ENCODE data around the gene CACNA1E.

CACNA1E gene

DNA sequence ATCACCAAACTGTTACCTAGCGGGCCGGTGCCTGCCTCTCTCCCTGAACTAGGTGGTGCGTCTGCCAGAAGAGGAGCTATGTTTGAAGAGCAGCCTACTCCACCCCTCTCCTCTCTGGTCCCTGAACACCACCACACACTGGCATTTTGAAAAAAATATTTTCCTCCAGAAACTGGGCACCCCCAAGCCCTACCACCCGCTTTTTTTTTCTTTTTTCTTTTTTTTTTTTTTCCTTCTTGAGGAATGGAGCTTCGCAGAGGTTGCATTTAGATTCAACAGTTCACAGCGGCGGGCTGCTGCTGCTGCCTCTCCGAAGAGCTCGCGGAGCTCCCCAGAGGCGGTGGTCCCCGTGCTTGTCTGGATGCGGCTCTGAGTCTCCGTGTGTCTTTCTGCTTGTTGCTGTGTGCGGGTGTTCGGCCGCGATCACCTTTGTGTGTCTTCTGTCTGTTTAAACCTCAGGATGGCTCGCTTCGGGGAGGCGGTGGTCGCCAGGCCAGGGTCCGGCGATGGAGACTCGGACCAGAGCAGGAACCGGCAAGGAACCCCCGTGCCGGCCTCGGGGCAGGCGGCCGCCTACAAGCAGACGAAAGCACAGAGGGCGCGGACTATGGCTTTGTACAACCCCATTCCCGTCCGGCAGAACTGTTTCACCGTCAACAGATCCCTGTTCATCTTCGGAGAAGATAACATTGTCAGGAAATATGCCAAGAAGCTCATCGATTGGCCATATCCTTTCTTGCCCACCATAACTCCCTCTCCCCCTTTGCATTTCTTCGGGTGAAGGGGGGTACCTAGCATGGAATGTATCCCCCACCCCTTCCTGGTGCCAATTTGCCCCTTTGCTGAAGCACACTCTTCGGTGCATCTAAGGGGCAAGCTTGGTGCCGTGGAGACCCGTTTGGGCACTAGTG, at the start of gene CACNA1E:
TSS of gene CACNA1E (plus strand) at position 233 of the 911 bp plus-strand sequence. CDS start at position 461, 228 bp downstream.
- no peak for DNase-seq

DNA sequence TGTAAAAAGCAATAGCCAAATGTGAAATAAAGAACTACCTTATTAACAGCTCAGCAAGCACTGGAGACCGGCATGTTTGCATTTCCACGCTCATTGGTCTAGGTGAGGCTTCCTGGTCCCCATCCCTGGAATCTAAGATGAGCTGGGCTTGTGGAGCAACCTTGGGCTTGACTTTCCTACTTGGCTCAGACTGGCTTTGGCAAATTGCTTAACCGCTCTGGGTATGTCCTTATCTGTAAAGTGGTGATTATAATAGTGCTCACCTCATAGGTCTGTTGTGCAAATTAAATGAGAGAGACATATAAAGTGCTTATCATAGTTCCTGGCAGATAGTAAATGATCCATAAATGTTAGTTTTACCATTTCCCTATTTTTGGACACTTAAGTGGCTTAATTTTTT, 49.4 kb upstream of the CACNA1E start:
- DNase-seq = no peak

DNA sequence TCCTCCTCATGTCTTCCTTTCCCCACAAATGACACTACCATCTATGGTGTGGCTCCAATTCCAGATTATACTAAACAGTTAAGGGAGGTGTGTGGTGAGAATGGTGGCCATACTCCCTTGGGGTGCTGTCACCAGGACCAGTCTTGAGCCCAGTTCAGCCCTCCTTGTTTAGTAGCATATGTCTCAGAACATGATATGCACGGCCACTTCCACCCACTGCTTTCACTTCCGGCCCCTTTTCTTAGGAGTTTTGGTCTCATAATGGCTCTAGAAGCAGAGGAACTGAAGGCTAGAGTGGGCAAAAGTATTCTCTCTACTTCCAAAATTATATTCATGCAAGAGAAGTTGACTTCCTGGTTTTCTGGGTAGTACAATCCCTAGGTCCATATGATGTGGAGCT, 45.3 kb upstream of the CACNA1E start:
- DNase-seq = no peak

DNA sequence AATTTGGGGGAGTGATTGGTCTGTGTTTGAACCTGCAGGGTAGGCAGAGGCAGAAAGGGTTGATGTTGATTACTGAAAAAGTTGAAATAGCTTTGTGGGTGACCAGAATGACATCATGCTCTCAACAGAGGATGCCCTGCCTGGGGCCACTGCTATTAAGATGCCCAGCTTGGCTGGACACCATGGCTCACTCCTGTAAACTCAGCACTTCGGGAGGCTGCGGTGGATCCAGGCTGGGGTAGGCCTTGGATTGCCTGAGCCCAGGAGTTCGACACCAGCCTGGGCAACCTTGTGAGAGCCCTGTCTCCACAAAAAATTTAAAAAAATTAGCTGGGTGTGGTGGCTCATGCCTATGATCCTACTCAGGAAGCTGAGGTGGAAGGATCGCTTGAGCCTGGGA, 42.8 kb upstream of the CACNA1E start:
- no peak for DNase-seq

DNA sequence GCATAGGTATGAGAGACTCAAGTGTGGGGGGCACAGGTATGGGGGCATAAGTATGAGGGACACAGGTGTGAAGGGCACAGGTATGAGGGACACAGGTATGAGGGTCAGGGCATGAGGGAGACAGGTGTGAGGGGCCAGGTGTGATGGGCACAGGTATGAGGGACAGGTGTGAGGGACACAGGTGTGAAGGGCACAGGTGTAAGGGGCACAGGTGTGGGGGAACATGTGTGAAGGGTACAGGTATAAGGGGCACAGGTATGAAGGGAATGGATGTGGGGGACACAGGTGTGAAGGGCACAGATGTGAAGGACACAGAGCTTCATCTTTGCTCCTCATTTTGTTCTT, 41.2 kb upstream of the CACNA1E start:
- no peak for DNase-seq

DNA sequence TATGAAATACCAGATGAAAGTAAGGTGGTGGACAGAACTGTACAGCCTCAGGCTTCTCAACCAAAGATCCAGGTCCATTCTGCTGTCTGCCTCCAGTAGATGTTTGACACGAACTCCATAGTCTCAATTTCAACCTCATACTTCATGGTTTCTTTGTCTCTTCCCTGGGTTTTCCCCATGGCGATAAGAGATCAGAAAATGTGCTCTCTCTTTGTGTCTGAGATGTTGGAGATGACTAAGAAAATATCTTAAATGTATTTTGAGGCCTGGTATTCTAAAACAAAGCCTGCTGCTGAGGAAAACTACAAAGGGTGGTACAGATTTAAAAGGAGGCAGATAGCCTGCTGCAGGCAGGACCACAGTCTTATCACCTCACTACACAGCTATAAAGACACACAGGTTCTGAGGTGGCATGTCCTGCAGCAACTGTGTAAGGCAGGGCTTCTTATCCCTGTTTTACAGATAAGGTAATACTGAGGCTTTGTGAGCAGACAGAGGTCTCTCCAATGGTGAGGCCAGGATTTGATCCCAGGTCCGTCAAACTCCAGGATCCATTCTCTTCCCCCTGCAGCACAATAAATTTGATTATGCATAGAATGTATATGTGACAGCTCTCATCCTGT, 40.0 kb upstream of the CACNA1E start:
- DNase-seq = no peak

DNA sequence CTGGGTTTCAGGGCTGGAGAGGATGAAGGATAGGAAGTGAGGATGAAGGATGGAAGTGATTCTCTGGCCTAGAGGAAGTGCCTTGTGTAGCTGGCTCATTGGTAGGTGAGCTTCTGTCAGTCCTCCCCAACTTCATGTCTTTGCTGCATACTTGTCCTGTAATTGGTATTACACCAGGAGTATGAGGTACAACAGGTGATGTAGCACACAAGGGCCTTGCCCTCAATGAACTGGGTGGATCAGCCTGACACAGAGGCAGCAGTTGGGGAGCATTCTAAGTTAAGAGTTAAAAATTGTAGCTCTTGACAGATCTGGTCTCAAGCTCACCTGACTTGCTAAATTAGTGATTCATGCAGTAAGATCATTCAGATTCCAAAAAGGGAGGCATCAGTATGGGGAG, 37.9 kb upstream of the CACNA1E start:
- no peak for DNase-seq

DNA sequence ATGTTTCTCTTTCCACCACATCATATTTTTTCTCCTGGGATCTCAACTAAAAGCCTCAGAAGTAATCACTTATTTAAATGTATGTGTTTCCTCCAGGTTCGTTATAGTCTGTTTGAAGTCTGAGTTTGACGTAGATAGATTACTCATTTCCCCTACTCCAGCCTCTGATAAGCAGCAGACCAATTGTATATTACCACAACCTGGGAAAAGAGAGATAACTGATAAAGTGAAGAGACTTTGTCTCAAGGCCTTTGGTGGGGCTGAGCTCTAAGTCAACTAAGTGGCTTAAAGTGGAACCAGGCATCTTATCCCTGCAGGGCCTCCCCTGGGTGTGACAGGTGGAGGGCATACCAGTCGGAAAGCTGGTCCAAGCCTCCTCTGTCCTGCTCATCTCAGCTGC, 34.9 kb upstream of the CACNA1E start:
- no peak for DNase-seq

DNA sequence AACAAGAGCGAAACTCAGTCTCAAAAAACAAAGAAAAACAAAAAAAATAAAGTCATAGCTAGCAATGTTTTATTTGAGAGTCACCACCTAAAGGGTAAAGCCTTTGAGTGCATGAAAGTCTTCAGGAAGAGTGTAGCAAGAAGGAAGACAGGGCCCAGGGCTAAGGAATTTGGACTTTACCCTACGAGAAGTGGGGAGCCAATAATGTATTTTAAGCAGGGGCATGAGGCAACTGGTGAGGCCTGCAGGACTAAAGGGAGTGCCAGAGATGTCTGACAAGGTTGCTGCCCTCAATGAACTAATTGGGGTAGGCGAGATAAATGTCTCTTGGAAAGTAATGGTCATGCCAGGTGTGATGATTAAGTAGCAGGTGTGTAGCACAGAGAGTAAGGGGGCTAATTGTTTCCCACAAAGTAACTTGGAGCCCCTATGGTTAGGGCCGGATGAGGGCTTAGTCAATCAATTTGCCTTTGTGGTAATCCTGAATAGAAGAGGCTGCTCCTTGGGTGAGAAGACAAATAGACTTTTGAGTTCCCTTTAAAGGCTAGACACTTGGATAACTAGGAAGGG, 31.6 kb upstream of the CACNA1E start:
- no peak for DNase-seq

DNA sequence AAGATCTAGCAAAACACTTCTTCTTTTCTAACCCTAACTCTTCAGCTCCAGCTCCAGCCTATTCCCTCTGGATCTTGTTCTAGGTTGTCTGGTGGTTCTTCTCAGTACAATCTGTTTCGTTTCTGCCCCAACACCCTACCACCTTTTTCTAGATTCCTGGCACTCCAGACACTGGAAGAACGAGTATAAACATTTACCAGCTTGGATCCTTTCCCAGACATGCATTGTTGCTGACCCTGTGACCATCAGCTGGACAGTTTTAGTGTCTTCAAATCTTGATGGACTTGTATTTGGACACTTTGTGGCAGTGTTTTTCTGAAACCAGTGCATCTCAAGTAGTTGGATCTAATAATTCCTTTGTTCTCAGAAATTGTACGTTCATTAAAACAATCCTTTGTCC, 30.6 kb upstream of the CACNA1E start:
- no peak for DNase-seq

DNA sequence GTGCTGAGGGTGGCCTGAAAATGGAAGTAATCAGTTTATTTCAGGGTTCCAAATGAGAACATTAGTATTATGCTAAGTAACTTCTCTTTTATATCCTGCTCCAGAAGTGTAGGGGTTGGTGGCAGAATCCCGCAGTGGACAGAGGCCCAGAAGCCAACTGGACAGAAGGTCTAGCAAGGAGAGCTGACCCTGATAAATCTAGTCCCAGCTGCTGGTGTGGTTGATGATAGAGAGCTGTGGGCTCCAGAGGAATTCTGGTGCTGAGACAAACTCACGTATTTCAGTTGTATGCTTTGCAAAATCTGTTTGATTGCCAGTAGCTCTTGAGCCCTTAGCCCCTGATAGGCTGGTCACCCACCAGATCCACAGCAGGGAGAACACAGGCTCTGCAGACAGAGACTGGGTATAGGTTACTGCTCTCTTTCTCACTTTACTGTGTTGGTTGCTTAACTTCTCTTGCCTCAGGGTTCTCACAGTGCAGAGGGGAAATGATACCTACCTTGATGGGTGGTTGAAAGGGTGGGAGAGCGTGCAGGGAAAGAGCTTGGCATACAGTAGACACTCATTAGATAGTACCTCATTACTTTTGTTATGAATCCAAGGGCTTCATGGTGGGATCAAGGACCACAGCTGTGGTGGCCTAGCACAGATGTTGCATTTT, 29.6 kb upstream of the CACNA1E start:
- no peak for DNase-seq

DNA sequence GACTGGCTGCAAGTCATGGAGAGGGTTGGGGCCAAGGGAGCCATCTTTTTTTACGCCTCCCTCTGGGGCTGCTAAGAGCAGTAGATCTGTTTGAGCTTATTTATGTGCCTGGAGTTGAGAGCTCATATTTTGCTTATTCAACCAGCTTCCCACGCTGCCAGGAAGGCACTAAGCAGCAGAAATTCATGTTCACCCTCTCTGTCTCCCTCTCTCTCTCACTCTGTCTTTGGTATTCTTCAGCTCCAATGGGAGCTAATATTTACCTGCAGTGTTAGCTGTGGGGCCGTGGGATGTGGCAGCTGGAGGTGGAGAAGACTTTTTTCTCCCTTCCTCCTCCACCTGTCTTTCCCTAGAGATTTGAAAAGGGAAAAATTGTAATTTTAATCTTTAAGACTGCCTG, 26.8 kb upstream of the CACNA1E start:
- no peak for DNase-seq

DNA sequence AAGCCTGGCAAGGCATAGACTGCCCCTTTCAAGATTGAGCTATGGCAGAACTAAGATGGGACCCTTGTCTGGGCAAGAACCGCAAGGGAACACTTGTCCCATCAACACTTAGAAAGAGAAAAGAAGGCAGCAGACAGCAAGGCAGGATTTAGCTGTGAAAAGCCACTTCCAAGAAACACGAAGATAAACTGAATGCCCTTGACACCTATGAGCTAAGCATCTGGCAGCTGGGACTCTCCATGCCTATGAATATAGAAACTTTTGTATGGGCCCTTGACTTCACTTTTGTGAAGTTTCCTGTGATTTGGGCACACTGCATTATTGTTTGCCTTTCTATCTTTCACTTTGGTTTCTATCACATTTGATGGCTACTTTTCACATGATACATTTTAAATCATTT, 24.9 kb upstream of the CACNA1E start:
- DNase-seq = no peak

DNA sequence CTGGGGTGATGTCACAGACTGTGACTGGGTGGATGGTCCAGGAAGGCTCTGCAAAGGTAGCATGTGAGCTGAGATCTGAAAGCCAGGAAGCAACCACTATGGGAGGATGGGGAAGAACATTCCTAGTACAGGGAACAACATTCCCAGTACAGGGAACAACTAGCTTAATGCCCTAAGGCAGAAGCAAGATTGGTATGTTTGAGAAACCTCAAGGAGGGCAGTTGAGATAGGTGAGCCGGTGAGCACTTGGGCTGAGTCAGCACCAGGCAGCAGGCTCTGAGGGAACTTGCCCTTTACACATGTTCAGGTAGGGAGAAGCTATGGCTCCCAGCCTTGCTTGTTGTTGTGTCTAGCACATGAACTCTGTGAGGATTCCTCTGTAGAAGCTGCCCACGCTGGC, 24.2 kb upstream of the CACNA1E start:
- DNase-seq = no peak

DNA sequence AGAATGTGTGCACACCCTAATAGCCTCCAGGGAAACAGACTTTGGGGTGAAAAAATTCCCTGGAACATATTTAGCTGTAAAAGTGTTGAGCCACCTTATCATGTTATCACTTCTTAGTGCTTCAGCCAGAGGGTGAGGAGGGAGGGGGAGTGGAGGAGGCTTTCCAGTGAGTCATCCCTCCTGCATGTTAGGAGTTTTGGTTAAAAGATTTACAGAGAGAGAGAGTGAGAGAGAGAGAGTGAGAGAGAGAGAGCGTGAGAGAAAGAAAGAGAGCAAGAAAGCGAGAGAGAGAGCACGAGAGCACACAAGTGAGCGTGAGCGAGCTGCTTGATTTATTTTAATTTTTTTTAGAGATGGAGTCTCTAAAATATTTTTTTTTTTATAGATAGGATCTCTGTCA, 13.5 kb upstream of the CACNA1E start:
- DNase-seq = no peak

DNA sequence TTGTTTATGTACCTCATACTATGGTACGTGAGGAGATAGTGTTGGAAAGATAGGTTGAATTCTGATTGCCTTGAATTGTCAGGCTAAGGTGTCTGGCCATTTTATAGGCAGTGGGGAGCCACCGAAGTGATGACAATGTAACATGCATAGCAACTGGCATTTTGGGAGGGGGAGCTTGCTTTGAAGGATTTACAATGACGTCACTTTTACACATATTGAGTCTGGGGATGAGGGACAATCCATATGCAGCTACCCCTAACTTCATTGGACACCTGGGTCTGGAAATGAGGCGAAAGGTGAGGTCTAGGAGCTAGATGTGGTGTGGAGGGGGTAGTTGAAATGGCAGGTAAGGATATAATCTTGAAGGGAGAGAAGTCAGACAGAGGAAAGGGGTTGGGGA, 7.7 kb upstream of the CACNA1E start:
- no peak for DNase-seq

DNA sequence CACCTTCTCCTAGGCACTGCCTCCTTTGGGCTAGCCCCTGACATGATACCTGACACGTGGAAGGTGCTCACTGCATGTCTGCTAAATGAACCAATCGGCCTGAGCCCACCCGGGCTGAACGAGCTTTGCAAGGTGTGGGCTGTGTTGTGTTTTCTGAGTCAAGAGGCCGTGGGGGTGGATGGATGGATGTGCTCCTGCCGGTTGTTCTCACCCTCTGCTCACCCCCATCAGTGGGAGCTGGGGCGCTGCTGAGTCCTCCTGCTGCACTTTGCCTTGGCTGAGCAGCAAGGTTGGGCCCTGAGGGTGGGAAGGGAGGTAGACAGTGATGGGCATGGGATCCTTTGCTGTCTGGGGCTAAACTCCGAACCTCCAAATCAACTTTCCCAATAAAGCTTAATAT, 6.7 kb upstream of the CACNA1E start:
- DNase-seq = no peak

DNA sequence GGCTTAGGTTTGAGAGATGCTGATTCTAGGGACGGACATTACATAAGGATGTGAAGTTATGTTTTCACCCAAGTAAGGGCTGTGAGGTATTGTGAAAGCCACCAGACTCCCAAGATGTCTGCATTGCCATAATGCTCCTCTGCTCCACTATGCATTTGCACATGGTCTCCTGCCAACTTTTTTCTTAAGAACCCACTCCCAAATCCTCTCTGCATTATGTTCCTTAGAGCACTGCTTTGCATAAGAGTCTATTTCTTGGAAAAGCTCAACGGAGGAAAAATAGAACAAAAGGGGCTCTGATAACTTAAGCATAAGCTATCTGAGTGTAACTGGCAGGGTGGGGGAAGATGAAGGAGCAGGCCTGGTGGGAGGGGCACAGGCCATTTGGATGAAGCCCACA, 5.0 kb upstream of the CACNA1E start:
- no peak for DNase-seq

DNA sequence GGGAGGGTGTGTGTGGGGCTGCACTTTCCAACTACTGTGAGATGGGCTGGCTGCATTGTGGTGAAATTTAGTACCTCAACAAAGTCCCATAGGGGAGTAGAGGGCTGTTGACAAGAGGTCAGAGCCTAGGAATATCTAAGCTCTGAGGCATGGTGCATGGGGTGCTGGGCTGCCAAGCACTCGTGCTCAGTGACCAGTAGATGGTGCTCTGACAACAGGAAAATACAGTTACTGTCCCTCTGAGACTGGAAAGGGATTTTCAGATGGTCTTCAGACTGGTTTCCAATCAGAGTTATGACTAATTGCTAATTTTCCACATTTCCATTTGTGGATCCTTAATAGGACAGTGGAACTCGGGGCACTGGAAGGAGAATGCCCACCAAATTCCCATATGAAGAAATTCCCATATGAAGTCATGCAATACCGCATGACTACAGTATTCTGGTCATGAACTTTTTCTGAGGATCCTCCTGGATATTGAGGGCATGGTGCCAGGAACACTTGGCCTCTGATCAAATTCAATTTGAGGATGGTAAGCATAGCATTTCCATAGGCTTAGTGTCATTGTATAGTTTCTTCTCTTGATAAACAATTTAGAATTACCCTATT, 4.1 kb upstream of the CACNA1E start:
- no peak for DNase-seq

DNA sequence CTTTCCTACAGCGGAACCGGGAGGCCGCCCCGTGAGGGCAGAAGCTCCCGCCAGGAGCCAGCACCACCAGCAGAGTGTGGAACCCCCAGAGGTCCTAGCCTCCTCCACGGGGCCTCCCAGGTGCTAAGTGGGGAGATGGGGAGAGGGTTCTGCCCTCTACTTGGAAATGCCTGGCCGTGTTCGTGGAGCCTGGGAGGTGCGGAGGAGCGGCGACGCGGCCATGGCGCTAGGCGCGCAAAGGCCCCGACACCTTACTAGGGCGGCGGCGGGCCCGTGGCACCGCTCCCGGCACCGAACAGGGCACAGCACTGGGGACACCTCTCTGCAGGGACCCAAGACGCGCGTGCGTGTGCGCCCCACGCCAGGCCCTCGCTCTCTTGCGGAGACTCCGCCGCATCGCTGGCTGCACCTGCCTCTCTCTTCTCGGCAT, 1.3 kb upstream of the CACNA1E start:
- no peak for DNase-seq

DNA sequence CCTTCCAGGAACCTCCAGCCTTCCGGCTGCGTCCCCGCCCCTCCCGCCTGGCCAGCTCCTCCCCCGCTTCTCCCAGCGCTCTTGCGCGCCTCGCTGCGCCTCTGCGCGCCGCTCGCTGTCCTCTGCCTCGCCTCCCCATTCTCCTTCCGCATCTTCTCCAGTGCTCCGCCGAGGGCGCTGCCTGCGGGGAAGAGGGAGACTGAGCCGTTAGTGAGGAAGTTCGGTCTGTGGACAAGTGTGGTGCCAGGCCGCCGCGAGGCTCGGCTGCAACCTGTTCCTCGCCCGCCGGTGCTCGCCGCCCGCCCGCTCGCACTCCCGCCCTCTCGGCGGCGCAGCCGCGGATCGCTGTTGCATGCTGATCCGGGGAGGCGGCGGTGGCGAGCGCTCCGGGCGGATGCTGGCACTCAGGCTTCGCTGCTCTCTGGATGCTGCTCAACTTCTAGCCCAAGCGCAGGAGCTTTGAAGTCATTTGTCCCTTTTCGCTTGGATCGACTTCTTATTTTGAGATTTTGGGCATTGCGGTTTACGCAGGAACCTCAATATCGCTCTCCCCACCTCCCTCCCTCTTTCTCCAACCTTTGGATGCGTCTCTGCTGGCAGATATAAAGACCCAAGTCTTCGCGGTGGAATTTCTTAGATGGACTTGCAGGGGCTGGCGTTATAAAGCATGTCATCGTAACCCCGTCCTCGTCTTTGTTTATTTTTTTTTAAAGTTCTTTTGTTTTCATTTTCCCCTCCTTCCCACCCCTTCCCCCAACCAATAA, 614 bp upstream of the CACNA1E start:
- DNase-seq = peak in 1 of 2 experiments; percentile 15

DNA sequence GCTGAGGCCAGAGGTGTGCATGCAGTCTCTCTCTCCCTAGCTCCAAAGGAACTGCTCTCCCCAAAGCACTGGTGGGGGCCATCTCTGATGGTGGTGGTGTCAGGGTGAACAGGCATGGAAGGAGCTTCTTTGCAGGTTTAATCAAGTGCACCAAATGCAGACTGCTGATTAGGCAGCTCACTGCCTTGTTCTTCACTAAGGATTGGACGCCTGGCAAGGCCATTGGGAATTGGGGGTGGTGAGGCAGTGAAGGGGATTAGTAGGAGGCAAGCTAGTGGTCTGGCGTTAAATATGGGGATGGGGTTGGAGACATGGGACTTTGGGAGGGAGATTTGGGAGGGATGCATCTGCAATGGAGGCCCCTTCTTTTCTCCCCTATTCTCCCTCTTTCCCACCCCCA, 1.5 kb downstream of the CACNA1E start:
- no peak for DNase-seq
